IMR-90 (cell line): Measurements from ENCODE around the gene METTL23. TPM values are rescaled to one million over a fixed set of nuclear protein-coding genes. Genes with fewer than 3 reads are reported as not detected.

Experiments
- ATAC-seq: fragments of 200-7000 bp; cut with Tn5 transposase; 2 replicates; pipeline ENCODE4 v1.9.1; 2020; ENCODE audit warnings: low read depth, mild to moderate bottlenecking, moderate library complexity
- BruUV-seq: library from RNA; stranded (reverse); fragments of 400-500 nt; replicated peaks from 2 replicates; lab custom pipeline; 2021; lab: Mats Ljungman, UMichigan
- CTCF ChIA-PET: fragments of 300-600 bp; formaldehyde crosslinking; extraction: SDS; loops from one replicate; lab custom pipeline; 2021; ENCODE audit warnings: antibody characterized with exemption; lab: Yijun Ruan, JAX
- POLR2A ChIA-PET: fragments of 300-600 bp; sonication (Branson Sonifier 250); formaldehyde crosslinking; loops from one replicate; lab custom pipeline; 2022; ENCODE audit warnings: antibody characterized with exemption; ENCODE audit not compliant: unreplicated experiment; lab: Charles Lee
- DNase-seq: peaks from one replicate; pipeline ENCODE4 v3.0.0; 2013
- H2AFZ ChIP-seq: replicated peaks from 2 replicates; pipeline ENCODE3; 2013; ENCODE audit warnings: low read length, mild to moderate bottlenecking; ENCODE audit not compliant: poor library complexity
- H2AK5ac ChIP-seq: 2 replicates; pipeline ENCODE4 v1.6.1; 2013; ENCODE audit warnings: low read depth, low read length, inconsistent platforms
- H2AK9ac ChIP-seq: replicated peaks from 2 replicates; pipeline ENCODE3; 2013; ENCODE audit warnings: mild to moderate bottlenecking, low read depth, low read length, moderate library complexity; ENCODE audit not compliant: poor library complexity
- H2BK120ac ChIP-seq: 2 replicates; pipeline ENCODE4 v1.6.1; 2013; ENCODE audit warnings: low read depth, low read length, inconsistent platforms
- H2BK15ac ChIP-seq: 3 replicates; pipeline ENCODE4 v1.6.1; 2013; ENCODE audit warnings: low read depth, low read length, inconsistent platforms
- H2BK20ac ChIP-seq: 2 replicates; pipeline ENCODE4 v1.6.1; 2013; ENCODE audit warnings: low read depth, mild to moderate bottlenecking, inconsistent platforms, low read length, moderate library complexity
- H2BK5ac ChIP-seq: 2 replicates; pipeline ENCODE4 v1.6.1; 2013; ENCODE audit warnings: mild to moderate bottlenecking, low read depth, low read length, inconsistent platforms; ENCODE audit not compliant: poor library complexity, severe bottlenecking
- H3K14ac ChIP-seq: replicated peaks from 2 replicates; pipeline ENCODE4 v1.6.1; 2013; ENCODE audit warnings: low read depth, low read length, inconsistent platforms
- H3K18ac ChIP-seq: 2 replicates; pipeline ENCODE4 v1.6.1; 2013; ENCODE audit warnings: low read depth, low read length, control low read depth
- H3K23ac ChIP-seq: 2 replicates; pipeline ENCODE4 v1.6.1; 2013; ENCODE audit warnings: low read depth, low read length, inconsistent platforms
- H3K27ac ChIP-seq: 2 replicates; pipeline ENCODE4 v1.5.1; 2013; ENCODE audit warnings: mild to moderate bottlenecking, control low read depth, low read length; ENCODE audit not compliant: insufficient read depth
- H3K27me3 ChIP-seq: 2 replicates; pipeline ENCODE4 v1.6.1; 2013; ENCODE audit warnings: low read length; ENCODE audit not compliant: control insufficient read depth, insufficient read depth
- H3K36me3 ChIP-seq: 2 replicates; pipeline ENCODE4 v1.6.1; 2013; ENCODE audit warnings: low read length, mixed read lengths; ENCODE audit not compliant: control insufficient read depth, insufficient read depth
- H3K4ac ChIP-seq: 2 replicates; pipeline ENCODE4 v1.6.1; 2013; ENCODE audit warnings: low read depth, low read length, inconsistent platforms
- H3K4me1 ChIP-seq: 2 replicates; pipeline ENCODE4 v1.6.1; 2013; ENCODE audit warnings: low read length, mixed read lengths; ENCODE audit not compliant: control insufficient read depth, insufficient read depth
- H3K4me2 ChIP-seq: 2 replicates; pipeline ENCODE4 v1.6.1; 2013; ENCODE audit warnings: low read depth, mild to moderate bottlenecking, control low read depth, low read length, moderate library complexity
- H3K4me3 ChIP-seq: 2 replicates; pipeline ENCODE4 v1.5.1; 2013; ENCODE audit warnings: low read depth, mild to moderate bottlenecking, control low read depth, low read length, moderate library complexity; ENCODE audit not compliant: insufficient read depth
- H3K56ac ChIP-seq: 2 replicates; pipeline ENCODE4 v1.6.1; 2013; ENCODE audit warnings: low read length, inconsistent platforms; ENCODE audit not compliant: insufficient read depth; ENCODE audit errors: extremely low read depth
- H3K79me1 ChIP-seq, 2 experiments: 2 replicates each; pipeline ENCODE4 v1.6.1; 2013; ENCODE audit warnings: low read length in 2 of 2, inconsistent platforms in 1 of 2, low read depth in 1 of 2
- H3K9ac ChIP-seq: 2 replicates; pipeline ENCODE4 v1.6.1; 2013; ENCODE audit warnings: low read depth, low read length, control low read depth
- H3K9me1 ChIP-seq: 2 replicates; pipeline ENCODE4 v1.6.1; 2013; ENCODE audit warnings: low read length, inconsistent platforms; ENCODE audit not compliant: insufficient read depth
- H3K9me3 ChIP-seq: 2 replicates; pipeline ENCODE4 v1.6.1; 2013; ENCODE audit warnings: low read length; ENCODE audit not compliant: control insufficient read depth, insufficient read depth
- H4K20me1 ChIP-seq: 2 replicates; pipeline ENCODE4 v1.6.1; 2013; ENCODE audit warnings: low read length, inconsistent platforms; ENCODE audit not compliant: insufficient read depth
- H4K5ac ChIP-seq: 2 replicates; pipeline ENCODE4 v1.6.1; 2013; ENCODE audit warnings: mild to moderate bottlenecking, low read depth, low read length, control low read depth
- H4K8ac ChIP-seq, 2 experiments: 2 replicates each; pipeline ENCODE4 v1.6.1; 2013; ENCODE audit warnings: low read depth in 2 of 2, low read length in 2 of 2, control low read depth in 1 of 2, inconsistent platforms in 1 of 2
- H4K91ac ChIP-seq: 2 replicates; pipeline ENCODE4 v1.6.1; 2013; ENCODE audit warnings: low read depth, low read length, inconsistent platforms; ENCODE audit not compliant: insufficient read depth
- FOS ChIP-seq: fragments of 150-350 bp; IDR thresholded peaks from 2 replicates; pipeline ENCODE4 v1.6.1; 2016; ENCODE audit warnings: low read depth, low read length
- RAD21 ChIP-seq: IDR thresholded peaks from 2 replicates; pipeline ENCODE4 v1.6.1; 2012; ENCODE audit warnings: low read length, improper control_type of control experiment
- USF2 ChIP-seq: fragments of 150-350 bp; IDR thresholded peaks from 2 replicates; pipeline ENCODE4 v1.6.1; 2017; ENCODE audit warnings: mild to moderate bottlenecking, antibody characterized with exemption, low read length, low read depth
- WGBS, 2 experiments: methylation state at CpG; one replicate each; pipeline versions ENCODE4 v1.1.5 to v1.1.7; 2013; ENCODE audit warnings: missing lambda C conversion rate in 2 of 2; ENCODE audit not compliant: insufficient read length in 1 of 2; ENCODE audit errors: extremely low coverage in 2 of 2; 5-methylcytosine and 5-hydroxymethylcytosine counted together
- dilution Hi-C: fragments of 300-500 bp; cut with HindIII; formaldehyde crosslinking; loops from one replicate; pipeline ENCODE4 v1.14.3; 2018; ENCODE audit warnings: low sequenced_read_pairs; ENCODE audit not compliant: unreplicated experiment
- in situ Hi-C: fragments of 300-500 bp; cut with MboI; formaldehyde crosslinking; loops from 3 replicates; pipeline ENCODE4 v1.14.3; 2019; ENCODE audit warnings: low sequenced_read_pairs, inconsistent platforms, mixed read lengths
- intact Hi-C: fragments of 100-400 bp; cut with micrococcal nuclease; formaldehyde crosslinking; loops from 2 replicates; pipeline ENCODE4 v1.10.0; 2022
- polyA plus RNA-seq, 3 experiments: library from polyadenylated mRNA; depleted of rRNA; stranded (reverse); fragments of >200 nt; gene quantifications; 2 replicates each; pipeline ENCODE4 v1.2.3, GENCODE V29; 2012; ENCODE audit warnings: low replicate concordance in 1 of 3
- total RNA-seq: library from RNA; depleted of rRNA; stranded (reverse); fragments of >200 nt; gene quantifications from 2 replicates; pipeline ENCODE4 v1.2.3, GENCODE V29; 2012

The METTL23 gene
- total and polyA plus RNA-seq, 2 of the 4 experiments (the other 2 are of a cell fraction): 18.8 to 32.1 TPM

GRCh38 chr17:76775021-76775600 is 48.5 kb downstream of the METTL23 start:
- Histone ChIP-seq H4K5ac (no peak overlapping the region), H3K4me2 (no peak overlapping the region), H3K79me1 (no peaks in the 10 kb centered on the region), H3K9me3 (no peaks in the 10 kb centered on the region), H3K23ac (no peak overlapping the region), H3K4me3 (no peak overlapping the region), H2BK5ac (no peak overlapping the region), H3K56ac (no peak overlapping the region), H2BK15ac (no peak overlapping the region), H4K20me1 (no peaks in the 10 kb centered on the region), H3K4ac (no peak overlapping the region), H3K4me1 (peaks cover 2% of the 10 kb centered on the region), H2BK20ac (no peak overlapping the region), H3K9ac (no peak overlapping the region), H4K91ac (no peak overlapping the region), H2AK5ac (no peak overlapping the region), H3K27ac (no peak overlapping the region), H3K18ac (no peak overlapping the region), H2BK120ac (no peak overlapping the region), H2AFZ (no peak overlapping the region), H3K14ac (no peak overlapping the region), H4K8ac (no peak overlapping the region), H3K27me3 (no peaks in the 10 kb centered on the region), H3K36me3 (peaks cover 25% of the 10 kb centered on the region), H2AK9ac (no peak overlapping the region), H3K9me1 (no peaks in the 10 kb centered on the region)
- POLR2A ChIA-PET: no interaction called here
- intact Hi-C loops: no loop called here
- no peak for TF ChIP-seq FOS
- TF ChIP-seq RAD21: no peak
- no peak for TF ChIP-seq USF2
- WGBS, 2 experiments: 100% methylated on average over 1 of the region's 10 CpGs; no CpG with 5 or more reads in 1 of the 2 experiments
- CTCF ChIA-PET: no interaction called here
- DNase-seq (no peak), ATAC-seq (no peak)
- dilution Hi-C loops: no loop called here
- BruUV-seq: no TSS peak
- in situ Hi-C loops: no loop called here
